ENCODE measurements around the gene SLC10A3.
A peak's percentile ranks its signal among the peaks of the same experiment; 100 is the strongest.
"Not testable (repeated sequence)": the region's sequence is repeated elsewhere in the genome, so short reads cannot be mapped to it uniquely, and the experiment has no call there.

Gene SLC10A3

GRCh38 chrX:154509455-154509854 lies 19.0 kb upstream of the SLC10A3 start:
- H3K4me3 ChIP-seq (ENCODE audit: low read depth, low read length) = no peak overlapping the region

DNA sequence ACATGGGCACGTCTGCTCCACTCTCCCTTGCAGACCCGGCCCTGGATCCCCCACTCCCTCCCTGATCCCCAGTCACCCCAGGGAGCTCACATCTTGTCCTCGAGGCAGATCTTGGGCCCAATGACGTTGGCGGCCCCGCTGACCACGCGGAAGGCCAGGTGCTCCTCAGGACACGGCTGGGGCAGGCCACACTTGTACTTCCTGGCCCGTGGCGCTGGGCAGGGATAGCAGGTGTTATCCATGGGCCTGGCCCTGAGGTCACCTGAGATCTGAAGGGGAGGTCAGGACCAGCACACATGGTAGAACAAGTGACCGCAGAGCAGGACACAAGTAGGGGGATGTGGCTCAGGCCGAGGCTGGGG lies 17.9 kb upstream of the SLC10A3 start:
- no peak overlapping the region for H3K4me3 ChIP-seq (ENCODE audit: low read depth, low read length)

DNA sequence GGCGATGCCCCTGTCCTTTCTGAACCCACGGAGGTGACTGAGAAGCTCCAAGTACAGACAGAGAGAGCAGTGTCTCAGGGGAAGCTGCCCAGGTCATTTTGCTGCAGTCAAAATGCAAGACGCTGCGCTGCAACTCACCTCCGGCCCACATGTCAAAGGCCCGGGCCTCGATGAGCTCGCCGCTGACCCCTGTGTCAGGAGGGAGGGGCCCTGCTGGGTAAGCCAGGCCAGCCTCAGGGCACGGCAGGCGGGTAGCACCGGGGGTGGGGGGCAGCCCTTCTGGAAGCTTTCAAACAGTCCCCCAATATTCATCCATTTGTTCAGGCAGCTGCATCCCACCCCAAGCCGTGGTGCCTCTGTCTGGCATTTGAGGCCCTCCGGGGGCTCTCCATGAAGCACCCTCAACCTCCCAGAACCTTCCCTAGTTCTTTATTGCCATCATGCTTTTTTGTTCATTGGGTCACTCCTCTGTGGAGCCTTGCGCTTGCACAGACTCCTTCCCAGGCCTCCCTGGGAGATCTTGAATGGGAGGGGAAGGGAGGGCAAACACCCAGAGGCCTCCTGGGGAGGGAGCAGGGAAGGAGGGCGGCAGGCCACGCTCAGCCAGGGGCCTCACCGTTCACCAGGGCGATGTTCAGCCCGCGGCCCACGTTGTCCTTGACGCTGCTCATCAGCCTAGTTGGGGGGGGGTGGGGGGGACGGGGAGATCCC lies 17.4 kb upstream of the SLC10A3 start:
- H3K4me3 ChIP-seq (ENCODE audit: low read depth, low read length) = no peak overlapping the region

DNA sequence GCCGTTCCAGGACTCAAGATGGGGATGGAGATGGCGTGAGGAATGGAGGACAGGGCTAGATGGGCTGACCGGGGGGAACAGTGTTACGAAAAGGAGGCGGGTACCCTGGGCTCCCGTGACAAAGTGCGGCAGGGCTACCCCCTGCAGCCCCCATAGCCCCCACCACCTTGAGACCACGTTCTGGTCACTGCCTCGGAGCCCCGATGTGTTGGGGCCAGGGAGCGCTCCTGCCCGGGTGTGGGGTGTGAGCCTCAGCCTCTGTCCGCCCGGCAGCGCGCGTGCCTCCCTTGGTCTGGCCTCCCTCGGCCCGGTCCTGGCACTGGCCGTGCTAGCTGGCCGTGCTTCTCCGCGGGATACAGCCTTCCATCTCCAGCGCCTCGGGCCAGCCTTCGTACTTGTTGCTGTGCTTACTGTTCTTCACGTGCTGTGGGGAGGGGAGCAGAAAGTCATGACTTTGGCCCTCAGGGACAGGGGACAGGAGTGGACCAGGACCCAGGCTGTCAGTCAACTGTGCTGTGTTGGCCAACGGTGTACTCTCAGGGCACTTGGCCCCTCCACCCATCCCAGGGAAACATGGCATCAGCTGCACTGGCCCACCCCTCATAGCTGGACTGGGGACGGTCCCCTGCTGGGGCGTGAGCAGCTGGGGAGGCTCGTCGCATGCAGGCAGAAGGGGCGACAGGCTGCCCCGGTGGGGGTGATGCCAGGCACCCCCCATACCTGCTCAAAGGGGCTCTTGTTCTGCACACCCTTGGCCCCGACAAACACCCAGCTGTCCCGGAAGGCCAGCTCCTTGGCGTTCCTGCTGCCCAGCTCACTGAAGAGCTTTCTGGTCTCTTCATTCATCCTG lies 16.3 kb upstream of the SLC10A3 start:
- no peak overlapping the region for H3K4me3 ChIP-seq (ENCODE audit: low read depth, low read length)

DNA sequence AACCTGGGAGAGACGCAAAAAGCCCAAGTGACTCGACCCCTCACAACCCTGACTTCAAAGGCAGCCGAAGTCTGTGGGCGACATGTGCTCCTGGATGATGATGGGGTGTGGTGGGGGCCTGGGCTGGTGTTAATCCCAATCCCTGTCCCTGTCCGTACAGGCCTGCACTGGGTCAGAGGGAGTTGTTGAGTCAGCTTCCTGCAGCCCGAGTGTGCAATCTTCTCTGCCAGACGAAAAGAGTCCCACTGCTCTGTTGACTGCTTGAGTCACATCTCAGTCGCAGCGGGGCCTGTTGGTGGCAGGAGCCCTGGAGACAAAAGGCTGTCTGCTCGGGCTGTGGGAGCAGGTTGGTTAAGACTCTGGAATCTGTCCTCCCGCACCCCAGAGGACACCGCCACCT lies 15.3 kb upstream of the SLC10A3 start:
- no peak overlapping the region for H3K4me3 ChIP-seq (ENCODE audit: low read depth, low read length)

- H3K4me3 ChIP-seq (ENCODE audit: low read depth, low read length) = no peak overlapping the region
These were observed 12.6 kb upstream of the SLC10A3 start for GRCh38 chrX:154502989-154503388.

GRCh38 chrX:154502098-154502497 lies 11.7 kb upstream of the SLC10A3 start:
- H3K4me3 ChIP-seq (ENCODE audit: low read depth, low read length) = no peak overlapping the region

GRCh38 chrX:154501423-154501822 lies 11.0 kb upstream of the SLC10A3 start:
- not testable (repeated sequence) for H3K4me3 ChIP-seq (ENCODE audit: low read depth, low read length)

DNA sequence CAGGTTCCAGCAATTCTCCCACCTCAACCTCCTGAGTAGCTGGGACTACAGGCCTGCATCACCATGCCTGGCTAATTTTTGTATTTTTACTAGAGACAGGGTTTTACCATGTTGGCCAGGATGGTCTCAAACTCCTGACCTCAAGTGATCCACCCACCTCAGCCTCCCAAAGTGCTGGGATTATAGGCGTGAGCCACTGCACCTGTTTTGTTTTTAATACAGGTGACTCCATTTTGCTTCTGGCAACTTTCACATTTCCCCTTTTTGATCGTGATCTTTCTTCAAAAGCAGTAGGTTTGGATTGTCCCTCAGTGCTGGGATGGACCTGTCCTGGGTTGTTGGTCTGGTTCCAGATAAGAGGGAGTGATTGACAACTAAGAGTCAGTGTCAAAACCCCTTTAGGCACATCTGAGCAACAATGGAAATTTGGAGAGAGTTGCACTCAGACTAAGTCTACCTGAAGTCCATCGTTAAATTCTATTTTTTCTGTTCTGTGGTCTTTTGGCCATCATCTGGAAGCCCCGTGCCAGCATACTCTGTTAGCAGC lies 6.2 kb upstream of the SLC10A3 start:
- H3K4me3 ChIP-seq (ENCODE audit: low read depth, low read length) = not testable (repeated sequence)

- no peak overlapping the region for H3K4me3 ChIP-seq (ENCODE audit: low read depth, low read length)
These were observed 5.1 kb upstream of the SLC10A3 start for GRCh38 chrX:154495472-154495922.

DNA sequence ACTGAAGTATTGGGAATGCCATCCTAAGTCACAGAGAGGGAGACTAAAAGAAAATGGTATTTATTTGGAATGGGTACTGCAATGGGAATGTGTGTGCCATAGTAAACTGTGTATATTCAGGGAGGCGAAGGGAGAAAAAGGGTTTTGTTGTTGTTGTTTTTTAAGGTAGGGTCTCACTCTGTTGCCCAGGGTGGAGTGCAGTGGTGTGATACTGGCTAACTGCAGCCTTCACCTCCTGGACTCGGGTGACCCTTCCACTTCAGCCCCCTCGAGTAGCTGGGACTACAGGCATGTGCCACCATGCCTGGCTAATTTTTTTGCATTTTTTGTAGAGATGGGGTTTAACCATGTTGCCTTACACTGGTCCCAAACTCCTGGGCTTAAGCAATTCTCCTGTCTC lies 4.3 kb upstream of the SLC10A3 start:
- no peak overlapping the region for H3K4me3 ChIP-seq (ENCODE audit: low read depth, low read length)

DNA sequence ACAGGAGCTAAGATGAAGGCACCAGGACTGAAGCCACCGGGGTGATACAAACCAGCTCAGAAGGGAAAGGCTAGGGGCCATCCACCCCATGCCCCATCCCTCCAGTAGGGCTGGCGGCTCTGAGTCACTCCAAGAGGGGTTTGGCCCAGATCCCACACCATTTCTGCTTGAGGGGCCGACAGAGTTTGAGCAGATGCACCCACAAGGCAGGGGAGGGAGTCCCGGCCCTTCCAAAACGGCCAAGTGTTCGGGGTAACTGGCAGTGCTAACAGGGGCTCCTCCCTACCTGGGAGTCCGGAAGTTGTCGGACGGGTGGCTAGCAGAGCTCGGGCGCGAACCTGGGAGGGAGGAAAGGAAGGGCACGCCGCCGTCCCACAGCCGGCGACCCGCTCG lies 412 bp downstream of the SLC10A3 start:
- H3K4me3 ChIP-seq (ENCODE audit: low read depth, low read length) = peak overlapping the region; percentile 35

GRCh38 chrX:154489182-154489581 lies 1.2 kb downstream of the SLC10A3 start:
- no peak overlapping the region for H3K4me3 ChIP-seq (ENCODE audit: low read depth, low read length)

DNA sequence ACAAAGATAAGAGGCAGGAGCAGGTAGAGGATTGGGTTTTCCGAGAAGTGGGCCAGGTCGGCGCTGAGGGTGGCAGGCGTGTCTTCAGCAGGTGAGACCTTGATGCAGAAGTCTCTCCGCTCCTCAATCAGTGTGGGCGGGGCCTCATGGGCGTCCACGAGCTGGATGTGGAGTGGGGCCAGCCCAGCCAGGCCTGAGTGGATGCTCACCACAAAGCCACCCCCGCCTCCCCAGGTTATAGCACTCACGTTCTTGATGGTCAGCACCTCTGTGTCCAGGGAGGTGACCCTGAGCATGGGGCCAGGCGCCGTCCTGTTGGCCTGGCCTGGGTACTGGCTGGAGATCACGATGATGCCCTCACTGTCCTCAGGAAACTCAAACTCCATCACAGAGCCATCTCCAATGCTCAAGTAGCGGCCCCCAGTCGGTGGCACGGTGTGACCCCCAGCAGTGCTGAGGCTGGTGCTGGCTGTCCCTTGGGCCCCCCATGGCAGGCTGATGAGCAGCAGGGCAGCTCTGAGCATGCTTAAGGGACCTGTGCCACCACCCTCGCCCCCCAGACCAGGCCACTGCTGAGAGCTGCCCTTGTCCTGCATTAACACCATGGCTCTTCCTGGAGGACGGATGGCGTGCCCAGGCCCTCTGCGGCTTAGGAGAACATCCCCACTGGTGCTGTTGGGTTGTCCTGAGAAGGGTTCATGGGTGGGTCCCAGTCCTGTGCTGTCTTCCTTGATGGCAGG lies 1.9 kb downstream of the SLC10A3 start:
- no peak overlapping the region for H3K4me3 ChIP-seq (ENCODE audit: low read depth, low read length)

GRCh38 chrX:154487518-154488290 lies 2.7 kb downstream of the SLC10A3 start:
- H3K4me3 ChIP-seq (ENCODE audit: low read depth, low read length) = no peak overlapping the region

DNA sequence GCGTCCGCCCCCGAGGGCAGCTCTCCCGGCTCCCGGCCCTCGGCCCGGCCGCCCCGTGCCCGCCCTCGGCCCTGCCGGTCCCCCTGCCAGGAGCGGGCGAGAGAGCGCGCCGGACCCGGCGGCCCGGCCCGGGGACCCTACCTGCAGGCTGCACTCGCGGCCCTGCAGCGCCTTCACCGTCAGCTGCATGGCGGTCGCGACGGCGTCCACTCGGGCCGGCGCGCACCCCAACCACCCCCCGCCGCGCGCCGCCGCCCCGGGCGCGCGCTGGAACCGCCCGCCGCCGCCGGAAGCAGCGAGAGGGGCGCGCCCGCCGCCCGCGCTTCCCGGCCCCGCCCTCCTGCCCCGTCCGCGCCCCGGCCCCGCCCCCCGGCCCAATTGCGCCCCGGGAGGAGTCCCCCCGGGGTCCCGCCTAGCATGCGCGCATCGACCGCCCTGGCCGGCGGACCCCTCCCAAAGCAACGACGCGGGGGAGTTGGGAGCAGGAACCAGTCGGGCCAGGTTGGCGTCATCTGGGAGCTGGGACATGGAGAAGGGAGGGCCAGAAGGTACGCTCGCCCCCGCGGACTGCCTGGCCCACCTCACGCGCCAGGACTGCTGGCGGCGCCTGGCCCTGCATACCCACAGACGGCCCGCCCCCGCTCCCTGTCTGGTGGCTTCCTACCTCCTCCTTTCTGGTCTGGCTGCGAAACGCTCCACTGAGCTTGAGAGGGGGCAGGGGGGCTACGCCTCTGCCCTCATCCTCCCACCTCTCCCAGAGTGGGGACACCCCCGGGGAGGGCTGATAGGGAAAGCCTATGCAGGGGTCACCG lies 3.8 kb downstream of the SLC10A3 start, which contains the start of gene UBL4A:
Gene UBL4A, minus strand, starts transcription at position 220 of the 812 bp plus-strand sequence. Its CDS starts 31 bp downstream, at position 189.
- H3K4me3 ChIP-seq (ENCODE audit: low read depth, low read length) = peak within 1 kb of the TSS; percentile 57

- peak overlapping the region; percentile 57 for H3K4me3 ChIP-seq (ENCODE audit: low read depth, low read length)
These were observed 4.4 kb downstream of the SLC10A3 start for GRCh38 chrX:154486052-154486395.

DNA sequence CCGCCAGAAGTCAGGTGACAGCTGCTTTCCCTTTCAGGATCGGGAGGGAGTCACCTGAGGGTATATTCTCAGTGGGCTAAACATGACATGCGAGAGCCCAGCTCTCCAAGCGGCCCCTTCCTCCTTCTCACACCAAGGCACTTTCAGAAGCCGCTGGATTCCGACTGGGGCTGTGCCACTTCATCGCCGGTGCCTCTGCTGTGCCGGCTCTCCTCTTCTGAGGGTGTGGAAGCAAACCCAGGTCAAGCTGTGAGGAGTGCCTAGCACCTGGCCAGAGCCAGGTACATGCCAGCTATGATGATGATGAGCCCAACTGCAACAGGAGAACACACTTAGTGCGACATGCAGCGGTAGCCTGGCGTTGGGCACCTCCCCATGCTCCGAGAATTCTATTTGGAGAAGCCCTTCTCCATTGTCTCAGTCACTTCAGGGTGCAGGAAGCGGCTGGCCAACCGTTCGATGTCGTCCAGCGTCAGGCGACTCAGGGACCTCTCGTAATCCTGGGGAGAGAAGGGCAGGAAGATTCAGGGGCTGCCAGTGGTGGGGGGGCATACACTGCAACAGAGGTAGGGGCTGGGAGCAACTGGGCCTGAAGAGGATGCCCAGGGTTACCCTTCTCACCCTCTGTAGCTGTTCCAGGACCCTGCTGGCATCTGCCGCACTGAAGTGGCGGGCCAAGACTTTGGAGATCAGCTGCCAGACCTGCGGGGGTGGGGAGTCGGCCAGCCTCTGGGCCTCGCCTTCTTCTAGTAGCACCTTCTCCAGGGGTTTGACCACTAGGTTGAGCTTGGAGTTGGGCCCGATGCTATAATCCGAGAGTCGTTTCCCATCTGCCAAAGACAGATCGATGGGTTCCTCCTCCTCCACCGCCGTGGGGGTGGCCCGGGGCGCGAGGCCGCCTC lies 5.0 kb downstream of the SLC10A3 start:
- H3K4me3 ChIP-seq (ENCODE audit: low read depth, low read length) = peak overlapping the region; percentile 57
